Measurements from ENCODE around the gene CSKMT. TPM values are rescaled to one million over a fixed set of nuclear protein-coding genes. Genes with fewer than 3 reads are reported as not detected.

CSKMT gene
- total RNA-seq, 1 experiment from 2014 or later, result 16.3 TPM

GRCh38 chr11:62667460-62667859, 2.3 kb downstream of the CSKMT start:
- no peaks in the 10 kb centered on the region for H3K9me2 ChIP-seq (replicated peaks; ENCODE audit: low read length)
- no peak overlapping the region for H3K9ac ChIP-seq (ENCODE audit: low read length)
- no peak overlapping the region for H2AFZ ChIP-seq (ENCODE audit: low read length)
- BruUV-seq (replicated peaks), result no TSS peak
- no peaks in the 10 kb centered on the region for H3K9me3 ChIP-seq (ENCODE audit: low read length)
- peaks cover 35% of the 10 kb centered on the region for H3K4me1 ChIP-seq (ENCODE audit: insufficient read depth, low read length)
- H3K4me2 ChIP-seq (ENCODE audit: low read length), result peak overlapping the region; percentile 93
- H3K36me3 ChIP-seq (ENCODE audit: low read depth, low read length), result peaks cover 16% of the 10 kb centered on the region
- peaks cover 14% of the 10 kb centered on the region; the same call in 1 of the 2 replicates for H4K20me1 ChIP-seq (ENCODE audit: low read length)
- peaks cover 82% of the 10 kb centered on the region for H3K79me2 ChIP-seq (ENCODE audit: low read length)
- H3F3A ChIP-seq (ENCODE audit: low read length, unreplicated experiment), result peaks cover 13% of the 10 kb centered on the region
- H3K27me3 ChIP-seq (ENCODE audit: low read length), result no peaks in the 10 kb centered on the region
- ChIA-PET CTCF (no interaction called here), POLR2A (ENCODE audit: unreplicated experiment) (no interaction called here)
- no peak for DNase-seq
- TF ChIP-seq CTCF (conservative IDR thresholded peaks at IDR 0.05; ENCODE audit: low read depth, low read length) (no peak), EZH2phosphoT487 (IDR thresholded peaks at IDR 0.05; ENCODE audit: borderline replicate concordance, low read length) (no peak), EZH2 (IDR thresholded peaks at IDR 0.05; ENCODE audit: low read length, unreplicated experiment) (no peak)
- intact Hi-C loops (cut with micrococcal nuclease), result no loop called here
- H3K27ac ChIP-seq (ENCODE audit: low read length), result no peak overlapping the region
- peak overlapping the region; percentile 98; the same call in 1 of the 2 replicates for H3K4me3 ChIP-seq (ENCODE audit: low read length)
- ATAC-seq, result no peak

GRCh38 chr11:62669420-62670161, 4.5 kb downstream of the CSKMT start:
- no peak overlapping the region for H3K27ac ChIP-seq (ENCODE audit: low read length)
- intact Hi-C loops (cut with micrococcal nuclease), result loop anchor here (5.0 kb wide), 1 partner anchor 67 kb away; the partner anchor contains the start of gene MTA2
- H3K9me3 ChIP-seq (ENCODE audit: low read length), result no peaks in the 10 kb centered on the region
- CTCF ChIA-PET, result no interaction called here
- DNase-seq, result peak; percentile 42
- H3K36me3 ChIP-seq (ENCODE audit: low read depth, low read length), result peaks cover 12% of the 10 kb centered on the region
- peaks cover 13% of the 10 kb centered on the region for H3F3A ChIP-seq (ENCODE audit: low read length, unreplicated experiment)
- H4K20me1 ChIP-seq (ENCODE audit: low read length), result peaks cover 14% of the 10 kb centered on the region; the same call in 1 of the 2 replicates
- no peak for TF ChIP-seq EZH2 (IDR thresholded peaks at IDR 0.05; ENCODE audit: low read length, unreplicated experiment)
- no peak for TF ChIP-seq CTCF (conservative IDR thresholded peaks at IDR 0.05; ENCODE audit: low read depth, low read length)
- TF ChIP-seq EZH2phosphoT487 (IDR thresholded peaks at IDR 0.05; ENCODE audit: borderline replicate concordance, low read length), result no peak
- no peaks in the 10 kb centered on the region for H3K9me2 ChIP-seq (replicated peaks; ENCODE audit: low read length)
- no peak for ATAC-seq
- BruUV-seq (replicated peaks), result no TSS peak
- H3K4me3 ChIP-seq (ENCODE audit: low read length), result peak overlapping the region; percentile 92
- no peak overlapping the region for H3K9ac ChIP-seq (ENCODE audit: low read length)
- POLR2A ChIA-PET (ENCODE audit: unreplicated experiment), result interaction anchor here (0.6 to 0.7 kb wide), 2 partner anchors 20 to 101 kb away, joined by 3 to 4 read pairs; partner anchors contain the start of gene TAF6L
- H2AFZ ChIP-seq (ENCODE audit: low read length), result no peak overlapping the region
- H3K79me2 ChIP-seq (ENCODE audit: low read length), result peaks cover 86% of the 10 kb centered on the region
- no peaks in the 10 kb centered on the region for H3K27me3 ChIP-seq (ENCODE audit: low read length)
- peaks cover 45% of the 10 kb centered on the region for H3K4me1 ChIP-seq (ENCODE audit: insufficient read depth, low read length)
- H3K4me2 ChIP-seq (ENCODE audit: low read length), result peak overlapping the region; percentile 85

- BruUV-seq (replicated peaks), result no TSS peak
- Histone ChIP-seq H3K4me3 (ENCODE audit: low read length) (peak overlapping the region; percentile 92), H3K79me2 (ENCODE audit: low read length) (peaks cover 74% of the 10 kb centered on the region), H3K27ac (ENCODE audit: low read length) (peak overlapping the region; percentile 80), H3F3A (ENCODE audit: low read length, unreplicated experiment) (peaks cover 13% of the 10 kb centered on the region), H4K20me1 (ENCODE audit: low read length) (peaks cover 7% of the 10 kb centered on the region; the same call in 1 of the 2 replicates), H3K27me3 (ENCODE audit: low read length) (no peaks in the 10 kb centered on the region), H3K9ac (ENCODE audit: low read length) (peak overlapping the region; percentile 91), H3K36me3 (ENCODE audit: low read depth, low read length) (peaks cover 14% of the 10 kb centered on the region), H2AFZ (ENCODE audit: low read length) (peak overlapping the region; percentile 83), H3K9me2 (replicated peaks; ENCODE audit: low read length) (no peaks in the 10 kb centered on the region), H3K4me1 (ENCODE audit: insufficient read depth, low read length) (peaks cover 43% of the 10 kb centered on the region), H3K9me3 (ENCODE audit: low read length) (no peaks in the 10 kb centered on the region), H3K4me2 (ENCODE audit: low read length) (peak overlapping the region; percentile 85)
- intact Hi-C loops (cut with micrococcal nuclease), result loop anchor here (5.0 kb wide), 1 partner anchor 69 kb away; the partner anchor contains the start of gene MTA2
- peak; percentile 11 for ATAC-seq
- TF ChIP-seq CTCF (conservative IDR thresholded peaks at IDR 0.05; ENCODE audit: low read depth, low read length) (no peak), EZH2 (IDR thresholded peaks at IDR 0.05; ENCODE audit: low read length, unreplicated experiment) (no peak), EZH2phosphoT487 (IDR thresholded peaks at IDR 0.05; ENCODE audit: borderline replicate concordance, low read length) (no peak)
- DNase-seq, result no peak
- ChIA-PET POLR2A (ENCODE audit: unreplicated experiment) (interaction anchor here (0.6 to 1.3 kb wide), 4 partner anchors 10 to 80 kb away, joined by 3 to 7 read pairs (median 4); partner anchors contain the start of genes HNRNPUL2 and TUT1), CTCF (interaction anchor here (0.5 to 0.7 kb wide), 2 partner anchors 15 to 210 kb away, joined by 3 read pairs; partner anchors contain the start of gene SLC3A2)
Observed at GRCh38 chr11:62671236-62671607, 6.1 kb downstream of the CSKMT start.

Data from PC-3 (cell line).